Upper lobe of left lung (tissue), 6 donors: ENCODE data around the gene CLUH. TPM values are rescaled to one million over a fixed set of nuclear protein-coding genes. Genes with fewer than 3 reads are reported as not detected.
"Not testable (repeated sequence)": the region's sequence is repeated elsewhere in the genome, so short reads cannot be mapped to it uniquely, and the experiment has no call there.

ENCODE experiments used
- ATAC-seq, 2 donors: fragments of 200-7000 bp; cut with Tn5 transposase; one replicate each; pipeline ENCODE4 v1.9.1; 2022; ENCODE audit warnings: mild to moderate bottlenecking in 2 of 2, moderate library complexity in 2 of 2; ENCODE audit not compliant: low FRiP score in 2 of 2
- DNase-seq, 2 donors: peaks; one replicate each; pipeline ENCODE4 v3.0.0-alpha.2; 2019 to 2020
- H3K27ac ChIP-seq, 4 donors: fragments of 200-600 bp; sonication (generic); one replicate each; pipeline ENCODE4 v1.5.1; 2016 to 2019
- H3K27me3 ChIP-seq, 4 donors: fragments of 200-600 bp; sonication (generic); one replicate each; pipeline ENCODE4 v1.5.1; 2017 to 2019
- H3K36me3 ChIP-seq, 4 donors: fragments of 200-600 bp; sonication (generic); one replicate each; pipeline ENCODE4 v1.5.1; 2016 to 2019
- H3K4me1 ChIP-seq, 4 donors: fragments of 200-600 bp; sonication (generic); one replicate each; pipeline ENCODE4 v1.5.1; 2018 to 2019
- H3K4me3 ChIP-seq, 4 donors: fragments of 200-600 bp; sonication (generic); one replicate each; pipeline ENCODE4 v1.5.1; 2017 to 2019; ENCODE audit warnings: mild to moderate bottlenecking in 2 of 4, moderate library complexity in 1 of 4
- H3K9me3 ChIP-seq, 4 donors: fragments of 200-600 bp; sonication (generic); one replicate each; pipeline ENCODE4 v1.5.1; 2018 to 2019
- CTCF ChIP-seq, 6 experiments: fragments of 450-650 bp in 4 of 6; fragments of 200-600 bp in 2 of 6; sonication (generic) in 2 of 6; IDR thresholded peaks; one replicate each; pipeline ENCODE4 v1.5.1; 2016 to 2019; ENCODE audit warnings: antibody characterized with exemption in 6 of 6
- EP300 ChIP-seq, 4 donors: sonication (generic); formaldehyde crosslinking; IDR thresholded peaks; one replicate each; pipeline ENCODE4 v1.5.1; 2017; ENCODE audit warnings: antibody characterized with exemption in 4 of 4, control low read depth in 2 of 4
- POLR2A ChIP-seq, 4 donors: fragments of 450-650 bp; IDR thresholded peaks; one replicate each; pipeline ENCODE4 v1.5.1; 2016 to 2017; ENCODE audit warnings: antibody characterized with exemption in 4 of 4, mild to moderate bottlenecking in 2 of 4
- POLR2AphosphoS5 ChIP-seq, 2 donors: sonication (generic); formaldehyde crosslinking; IDR thresholded peaks; one replicate each; pipeline ENCODE4 v1.5.1; 2017; ENCODE audit warnings: antibody characterized with exemption in 2 of 2
- WGBS, 2 donors: methylation state at CpG; one replicate each; pipeline ENCODE4 v1.1.5; 2017 to 2018; 5-methylcytosine and 5-hydroxymethylcytosine counted together
- total RNA-seq, 6 donors: library from RNA; depleted of rRNA in 4 of 6; stranded (reverse); fragments of >200 nt in 4 of 6; gene quantifications; one replicate each; pipeline versions ENCODE4 v1.1.0 to v1.2.1, GENCODE V29; 2016 to 2021
- donor health status: DM: no; HTN: no; CAD: no; lungs with moderate emphysema.
- donor health status: DM: no; HTN: yes; CAD: no; lungs with severe emphysema.

Gene CLUH
- total RNA-seq, 6 donors from 2014 or later = 47.9 to 137 (median 87.2) TPM

GRCh38 chr17:2701996-2702741, 9.4 kb downstream of the CLUH start:
- no peaks in the 10 kb centered on the region for H3K27me3 ChIP-seq
- no peak overlapping the region for H3K27ac ChIP-seq
- no peak for DNase-seq
- TF ChIP-seq POLR2A (IDR thresholded peaks at IDR 0.05) = no peak
- no peak for TF ChIP-seq POLR2AphosphoS5 (IDR thresholded peaks at IDR 0.05)
- no peak for TF ChIP-seq CTCF (IDR thresholded peaks at IDR 0.05)
- no peak for TF ChIP-seq EP300 (IDR thresholded peaks at IDR 0.05)
- WGBS, 2 donors = 87 to 93% methylated on average over 7 to 21 of the region's 22 CpGs
- peaks cover 26 to 72% (median 63%) of the 10 kb centered on the region in 4 donors for H3K36me3 ChIP-seq
- H3K9me3 ChIP-seq = no peaks in the 10 kb centered on the region
- H3K4me1 ChIP-seq = peaks cover 0 to 3% (median 1%) of the 10 kb centered on the region in 4 donors
- ATAC-seq = no peak
- H3K4me3 ChIP-seq = no peak overlapping the region

GRCh38 chr17:2701161-2701995, 10.2 kb downstream of the CLUH start:
- peaks cover 33 to 80% (median 70%) of the 10 kb centered on the region in 4 donors for H3K36me3 ChIP-seq
- no peak for TF ChIP-seq POLR2A (IDR thresholded peaks at IDR 0.05)
- TF ChIP-seq CTCF (IDR thresholded peaks at IDR 0.05) = no peak
- TF ChIP-seq EP300 (IDR thresholded peaks at IDR 0.05) = no peak
- TF ChIP-seq POLR2AphosphoS5 (IDR thresholded peaks at IDR 0.05) = no peak
- H3K27me3 ChIP-seq = no peaks in the 10 kb centered on the region
- H3K4me3 ChIP-seq = no peak overlapping the region
- ATAC-seq (no peak), DNase-seq (peak; percentile 18 to 81)
- H3K9me3 ChIP-seq = no peaks in the 10 kb centered on the region
- no peak overlapping the region for H3K27ac ChIP-seq
- WGBS, 2 donors = 94 to 97% methylated on average over 10 to 28 of the region's 41 CpGs
- no peaks in the 10 kb centered on the region for H3K4me1 ChIP-seq

- H3K36me3 ChIP-seq = peaks cover 40 to 87% (median 77%) of the 10 kb centered on the region in 4 donors
- H3K27me3 ChIP-seq = no peaks in the 10 kb centered on the region
- no peak for TF ChIP-seq POLR2AphosphoS5 (IDR thresholded peaks at IDR 0.05)
- no peak for TF ChIP-seq EP300 (IDR thresholded peaks at IDR 0.05)
- TF ChIP-seq CTCF (IDR thresholded peaks at IDR 0.05) = no peak
- TF ChIP-seq POLR2A (IDR thresholded peaks at IDR 0.05) = no peak
- DNase-seq (peak in 1 of 2 donors; percentile 67), ATAC-seq (no peak)
- H3K9me3 ChIP-seq = no peaks in the 10 kb centered on the region
- no peaks in the 10 kb centered on the region for H3K4me1 ChIP-seq
- H3K27ac ChIP-seq = no peak overlapping the region
- H3K4me3 ChIP-seq = no peak overlapping the region
- WGBS, 2 donors = 98% methylated on average over 10 of the region's 27 CpGs; no CpG with 5 or more reads in 1 of the 2 donors
Observed at GRCh38 chr17:2700491-2701141, 10.9 kb downstream of the CLUH start.

DNA sequence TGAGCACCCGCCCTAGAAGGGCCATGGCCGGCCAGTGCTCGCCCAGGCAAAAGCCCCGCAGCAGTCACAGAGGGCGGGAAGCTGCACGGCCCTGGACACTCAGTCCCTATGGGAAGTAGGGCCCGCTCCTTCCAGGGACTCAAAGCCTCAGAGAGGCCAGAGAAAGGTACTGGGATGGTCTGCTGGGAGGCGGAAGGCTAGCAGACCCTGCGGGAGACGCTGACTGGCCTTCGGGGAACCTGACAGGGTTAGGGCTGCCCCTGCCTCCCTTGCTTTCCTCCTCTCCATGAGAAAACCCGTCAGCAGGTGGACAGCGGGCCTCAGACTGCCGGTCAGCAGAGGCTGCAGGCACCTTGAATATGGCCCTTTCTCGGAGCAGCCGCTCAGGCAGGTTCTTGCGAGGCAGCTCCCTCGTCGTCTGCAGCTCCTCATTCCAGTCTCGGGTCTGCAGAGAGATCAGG, 11.5 kb downstream of the CLUH start:
- H3K27ac ChIP-seq = no peak overlapping the region
- no peaks in the 10 kb centered on the region for H3K4me1 ChIP-seq
- peak in 1 of 2 donors; percentile 51 for DNase-seq
- H3K36me3 ChIP-seq = peaks cover 40 to 93% (median 82%) of the 10 kb centered on the region in 4 donors
- no peak overlapping the region for H3K4me3 ChIP-seq
- TF ChIP-seq POLR2A (IDR thresholded peaks at IDR 0.05) (no peak), POLR2AphosphoS5 (IDR thresholded peaks at IDR 0.05) (no peak), CTCF (IDR thresholded peaks at IDR 0.05) (no peak), EP300 (IDR thresholded peaks at IDR 0.05) (no peak)
- no peak for ATAC-seq
- H3K9me3 ChIP-seq = no peaks in the 10 kb centered on the region
- WGBS, 2 donors = 95% methylated on average over 11 to 20 of the region's 20 CpGs
- H3K27me3 ChIP-seq = no peaks in the 10 kb centered on the region

DNA sequence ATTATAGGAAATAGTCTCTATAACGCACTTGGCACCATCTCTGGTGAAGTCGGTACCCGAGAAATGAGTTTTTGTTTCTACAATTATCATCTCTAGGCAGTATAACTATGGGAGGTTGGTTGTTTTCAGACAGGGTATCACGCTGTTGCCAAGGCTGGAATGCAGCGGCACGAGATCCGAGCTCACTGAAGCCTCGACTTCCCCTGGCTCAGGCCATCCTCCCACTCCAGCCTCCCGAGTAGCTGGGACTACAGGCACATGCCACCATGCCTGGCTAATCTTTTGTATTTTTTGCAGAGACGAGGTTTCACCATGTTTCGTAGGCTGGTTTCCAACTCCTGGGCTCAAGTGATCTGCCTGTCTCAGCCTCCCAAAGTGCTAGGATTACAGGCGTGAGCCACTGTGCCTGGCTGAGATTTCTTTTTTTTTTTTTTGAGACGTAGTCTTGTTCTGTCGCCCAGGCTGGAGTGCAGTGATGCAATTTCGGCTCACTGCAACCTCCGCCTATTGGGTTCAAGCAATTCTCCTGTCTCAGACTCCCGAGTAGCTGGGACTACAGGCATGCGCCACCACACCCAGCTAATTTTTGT, 12.3 kb downstream of the CLUH start:
- not testable (repeated sequence) for H3K4me3 ChIP-seq, H3K4me1 ChIP-seq, ATAC-seq, H3K27me3 ChIP-seq, H3K27ac ChIP-seq, H3K9me3 ChIP-seq
- peak in 1 of 2 donors; percentile 4 for DNase-seq
- 92% methylated on average over 18 of the region's 18 CpGs for WGBS, 2 donors
- H3K36me3 ChIP-seq = peaks cover 40 to 98% (median 89%) of the 10 kb centered on the region in 4 donors
